Body of pancreas (tissue), 4 donors: ENCODE results near the gene SYT15. TPM values are rescaled to one million over a fixed set of nuclear protein-coding genes. Genes with fewer than 3 reads are reported as not detected.

ENCODE experiments used
- ATAC-seq: fragments of 150-250 bp; one replicate; pipeline ENCODE4 v1.9.1; 2016
- DNase-seq, 4 donors: peaks; one replicate each; pipeline ENCODE4 v3.0.0-alpha.2; 2019
- H3K27ac ChIP-seq, 4 donors: fragments of 200-600 bp; sonication (generic); 1 replicate in 3 of 4; 2 replicates in 1 of 4; pipeline versions ENCODE4 v1.5.1 to v1.6.1; 2016 to 2019; ENCODE audit warnings: mild to moderate bottlenecking in 1 of 4, mixed read lengths in 1 of 4, moderate library complexity in 1 of 4
- H3K27me3 ChIP-seq, 2 donors: fragments of 200-600 bp; sonication (generic); one replicate each; pipeline ENCODE4 v1.6.0; 2016; ENCODE audit warnings: mild to moderate bottlenecking in 1 of 2
- H3K36me3 ChIP-seq, 2 donors: fragments of 200-600 bp; sonication (generic); replicated peaks in 1 of 2; 2 replicates each; pipeline ENCODE4 v1.5.1; 2016; ENCODE audit warnings: low read depth in 2 of 2; ENCODE audit not compliant: insufficient read depth in 1 of 2
- H3K4me1 ChIP-seq: fragments of 200-600 bp; sonication (generic); one replicate; pipeline ENCODE4 v1.6.0; 2016
- H3K4me3 ChIP-seq, 2 donors: fragments of 200-600 bp; sonication (generic); 1 replicate in 1 of 2; 2 replicates in 1 of 2; pipeline ENCODE4 v1.5.1; 2016 to 2019
- H3K9me3 ChIP-seq, 3 donors: fragments of 200-600 bp; sonication (generic); 1 replicate in 2 of 3; 2 replicates in 1 of 3; pipeline ENCODE4 v1.5.1; 2016
- POLR2A ChIP-seq, 3 donors: fragments of 450-650 bp; IDR thresholded peaks; one replicate each; pipeline ENCODE4 v1.6.1; 2016; ENCODE audit warnings: antibody characterized with exemption in 3 of 3, mild to moderate bottlenecking in 2 of 3
- WGBS, 2 donors: methylation state at CpG; one replicate each; pipeline ENCODE4 v1.1.5; 2017; 5-methylcytosine and 5-hydroxymethylcytosine counted together
- intact Hi-C: fragments of 100-400 bp; cut with DNase I; formaldehyde crosslinking; loops from one replicate; pipeline ENCODE4 v1.15.1; 2023
- total RNA-seq, 2 donors: library from RNA; depleted of rRNA; stranded (reverse); fragments of >200 nt; gene quantifications; one replicate each; pipeline ENCODE4 v1.1.0, GENCODE V29; 2016
- TF ChIP-seq, protein P1 (sequence below), 7 experiments: fragments of 450-650 bp in 4 of 7; fragments of 200-600 bp in 3 of 7; sonication (generic) in 3 of 7; IDR thresholded peaks; one replicate each; pipeline ENCODE4 v1.5.1; 2016 to 2019; ENCODE audit warnings: antibody characterized with exemption in 7 of 7

The SYT15 gene
- total RNA-seq, 2 donors from 2014 or later = 3.4 to 6.3 TPM

DNA sequence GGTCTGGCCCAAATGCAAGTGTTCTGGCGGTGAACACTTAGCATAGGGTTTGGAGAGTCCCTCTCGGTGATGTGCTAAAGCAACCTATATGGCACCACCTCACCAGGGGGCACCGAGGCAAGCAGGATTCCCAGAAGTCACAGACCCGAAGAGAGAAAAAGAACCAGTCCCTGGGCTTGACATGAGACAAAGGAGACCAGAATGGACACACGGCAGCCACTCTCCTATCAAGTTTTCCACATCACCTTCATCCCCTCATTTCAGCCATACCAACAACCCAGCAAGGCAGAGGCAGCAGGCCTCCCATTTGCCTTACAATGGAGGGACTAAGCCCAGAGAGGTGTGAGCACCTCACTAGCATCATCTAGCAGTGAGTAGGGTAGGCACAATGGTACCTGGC, 42.1 kb upstream of the SYT15 start:
- Histone ChIP-seq H3K27ac (no peak overlapping the region), H3K36me3 (no peaks in the 10 kb centered on the region), H3K27me3 (no peaks in the 10 kb centered on the region), H3K4me3 (no peak overlapping the region), H3K9me3 (no peaks in the 10 kb centered on the region), H3K4me1 (peaks cover 25% of the 10 kb centered on the region)
- intact Hi-C loops = no loop called here
- ATAC-seq (no peak), DNase-seq (peak in 1 of 4 donors; percentile 6)
- no peak for TF ChIP-seq POLR2A (IDR thresholded peaks at IDR 0.05)
- TF ChIP-seq, protein P1, sequence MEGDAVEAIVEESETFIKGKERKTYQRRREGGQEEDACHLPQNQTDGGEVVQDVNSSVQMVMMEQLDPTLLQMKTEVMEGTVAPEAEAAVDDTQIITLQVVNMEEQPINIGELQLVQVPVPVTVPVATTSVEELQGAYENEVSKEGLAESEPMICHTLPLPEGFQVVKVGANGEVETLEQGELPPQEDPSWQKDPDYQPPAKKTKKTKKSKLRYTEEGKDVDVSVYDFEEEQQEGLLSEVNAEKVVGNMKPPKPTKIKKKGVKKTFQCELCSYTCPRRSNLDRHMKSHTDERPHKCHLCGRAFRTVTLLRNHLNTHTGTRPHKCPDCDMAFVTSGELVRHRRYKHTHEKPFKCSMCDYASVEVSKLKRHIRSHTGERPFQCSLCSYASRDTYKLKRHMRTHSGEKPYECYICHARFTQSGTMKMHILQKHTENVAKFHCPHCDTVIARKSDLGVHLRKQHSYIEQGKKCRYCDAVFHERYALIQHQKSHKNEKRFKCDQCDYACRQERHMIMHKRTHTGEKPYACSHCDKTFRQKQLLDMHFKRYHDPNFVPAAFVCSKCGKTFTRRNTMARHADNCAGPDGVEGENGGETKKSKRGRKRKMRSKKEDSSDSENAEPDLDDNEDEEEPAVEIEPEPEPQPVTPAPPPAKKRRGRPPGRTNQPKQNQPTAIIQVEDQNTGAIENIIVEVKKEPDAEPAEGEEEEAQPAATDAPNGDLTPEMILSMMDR (IDR thresholded peaks at IDR 0.05) = no peak
- 86 to 88% methylated on average over 5 of the region's 5 CpGs for WGBS, 2 donors

DNA sequence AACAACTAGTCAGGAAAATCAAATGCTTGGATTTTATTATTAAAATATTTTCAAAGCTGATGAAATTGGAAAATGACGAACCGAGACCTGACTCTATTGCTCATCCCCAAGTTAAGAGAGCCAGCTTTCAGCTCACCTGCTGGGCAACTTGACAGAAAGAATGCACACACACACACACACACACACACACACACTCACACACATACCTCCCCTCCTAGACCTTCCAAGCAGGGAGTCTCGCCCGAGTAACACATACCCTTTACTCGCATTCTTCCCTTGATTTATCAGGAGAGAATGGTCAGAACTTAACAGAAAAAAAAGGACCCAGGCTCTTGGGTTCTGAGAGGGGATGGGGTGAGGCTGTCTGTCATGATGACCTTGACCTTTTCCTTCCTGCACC, 41.6 kb upstream of the SYT15 start:
- H3K27me3 ChIP-seq = no peaks in the 10 kb centered on the region
- H3K9me3 ChIP-seq = no peaks in the 10 kb centered on the region
- ATAC-seq (no peak), DNase-seq (peak in 1 of 4 donors; percentile 5)
- intact Hi-C loops = no loop called here
- H3K36me3 ChIP-seq = no peaks in the 10 kb centered on the region
- H3K4me3 ChIP-seq = no peak overlapping the region
- 78 to 83% methylated on average over 5 of the region's 5 CpGs for WGBS, 2 donors
- TF ChIP-seq POLR2A (IDR thresholded peaks at IDR 0.05) = no peak
- TF ChIP-seq, protein P1 (IDR thresholded peaks at IDR 0.05) = no peak
- peaks cover 25% of the 10 kb centered on the region for H3K4me1 ChIP-seq
- H3K27ac ChIP-seq = no peak overlapping the region

DNA sequence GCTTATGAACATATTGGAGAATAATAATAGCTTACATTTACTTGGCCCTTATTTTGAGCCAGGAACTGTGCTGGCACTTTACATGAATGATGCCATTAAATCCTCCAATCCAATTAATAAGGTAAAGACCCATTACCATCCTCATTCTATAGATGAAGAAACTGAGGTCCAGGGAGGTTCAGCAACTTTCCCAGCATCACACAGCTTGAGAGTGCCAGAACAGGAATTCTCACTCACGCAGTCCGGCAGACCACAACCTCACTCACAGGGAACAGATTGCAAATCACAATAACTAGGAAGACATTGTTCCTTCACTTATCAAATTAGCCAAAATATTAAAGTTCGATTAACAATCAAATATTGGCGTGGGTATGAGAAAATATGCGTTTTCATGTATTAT, 40.8 kb upstream of the SYT15 start:
- Histone ChIP-seq H3K36me3 (no peaks in the 10 kb centered on the region), H3K9me3 (no peaks in the 10 kb centered on the region), H3K27me3 (no peaks in the 10 kb centered on the region), H3K27ac (no peak overlapping the region), H3K4me3 (no peak overlapping the region), H3K4me1 (peaks cover 25% of the 10 kb centered on the region)
- 88 to 89% methylated on average over 5 of the region's 5 CpGs for WGBS, 2 donors
- TF ChIP-seq, protein P1 (IDR thresholded peaks at IDR 0.05) = no peak
- no peak for TF ChIP-seq POLR2A (IDR thresholded peaks at IDR 0.05)
- ATAC-seq (no peak), DNase-seq (peak in 1 of 4 donors; percentile 3)
- intact Hi-C loops = no loop called here

DNA sequence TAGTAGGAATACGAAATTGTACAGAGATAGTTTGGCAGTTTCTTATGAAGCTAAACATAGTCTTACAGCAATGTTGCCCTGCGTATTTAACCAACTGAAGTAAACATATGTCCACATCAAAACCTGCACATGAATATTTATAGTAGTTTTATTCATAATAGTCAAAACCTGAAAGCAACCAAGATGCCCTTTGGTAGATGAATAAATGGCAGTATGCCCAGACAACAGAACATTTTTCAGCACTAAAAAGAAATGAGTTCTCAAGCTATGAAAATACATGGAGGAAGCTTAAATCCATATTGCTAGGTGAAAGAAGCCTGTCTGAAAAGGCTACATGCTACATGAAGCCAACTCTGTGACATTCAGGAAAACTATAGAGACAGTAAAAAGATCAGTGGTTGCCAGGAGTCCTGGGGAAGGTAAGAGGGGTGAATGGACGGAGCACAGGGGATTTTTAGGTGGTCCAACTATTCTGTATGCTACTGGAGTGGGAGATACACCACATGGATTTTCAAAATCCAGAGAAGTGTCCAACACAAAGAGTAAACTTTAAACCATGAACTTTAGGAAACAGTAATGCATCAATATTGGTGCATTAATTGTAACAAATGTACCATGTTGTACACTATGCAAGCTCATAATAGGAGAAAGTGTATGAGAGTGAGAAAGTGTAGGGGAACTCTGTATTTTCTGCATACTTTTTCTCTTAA, 40.1 kb upstream of the SYT15 start:
- DNase-seq (peak in 1 of 4 donors; percentile 6), ATAC-seq (no peak)
- Histone ChIP-seq H3K27ac (peak overlapping the region in 1 of 4 donors; percentile 84), H3K36me3 (no peaks in the 10 kb centered on the region), H3K4me3 (no peak overlapping the region), H3K27me3 (no peaks in the 10 kb centered on the region), H3K4me1 (peaks cover 25% of the 10 kb centered on the region), H3K9me3 (no peaks in the 10 kb centered on the region)
- intact Hi-C loops = no loop called here
- WGBS, 2 donors = 80 to 84% methylated on average over 3 of the region's 3 CpGs
- TF ChIP-seq, protein P1 (IDR thresholded peaks at IDR 0.05) = no peak
- TF ChIP-seq POLR2A (IDR thresholded peaks at IDR 0.05) = no peak
